ENCODE results near the gene GSTO1.

Gene GSTO1

DNA sequence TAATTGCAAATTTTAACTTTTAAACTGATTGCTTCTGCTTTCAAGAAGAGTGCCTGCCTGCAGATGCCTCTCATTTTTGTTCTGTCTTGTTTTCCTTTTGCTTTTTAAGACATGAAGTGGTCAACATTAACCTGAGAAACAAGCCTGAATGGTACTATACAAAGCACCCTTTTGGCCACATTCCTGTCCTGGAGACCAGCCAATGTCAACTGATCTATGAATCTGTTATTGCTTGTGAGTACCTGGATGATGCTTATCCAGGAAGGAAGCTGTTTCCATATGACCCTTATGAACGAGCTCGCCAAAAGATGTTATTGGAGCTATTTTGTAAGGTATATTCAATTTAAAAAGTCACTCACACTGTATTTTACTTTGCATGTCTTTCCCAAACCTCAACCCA, 23.1 kb downstream of the GSTO1 start:
- DNase-seq (ENCODE audit: extremely low read depth, low read depth), result no peak
- TF ChIP-seq, protein P1, sequence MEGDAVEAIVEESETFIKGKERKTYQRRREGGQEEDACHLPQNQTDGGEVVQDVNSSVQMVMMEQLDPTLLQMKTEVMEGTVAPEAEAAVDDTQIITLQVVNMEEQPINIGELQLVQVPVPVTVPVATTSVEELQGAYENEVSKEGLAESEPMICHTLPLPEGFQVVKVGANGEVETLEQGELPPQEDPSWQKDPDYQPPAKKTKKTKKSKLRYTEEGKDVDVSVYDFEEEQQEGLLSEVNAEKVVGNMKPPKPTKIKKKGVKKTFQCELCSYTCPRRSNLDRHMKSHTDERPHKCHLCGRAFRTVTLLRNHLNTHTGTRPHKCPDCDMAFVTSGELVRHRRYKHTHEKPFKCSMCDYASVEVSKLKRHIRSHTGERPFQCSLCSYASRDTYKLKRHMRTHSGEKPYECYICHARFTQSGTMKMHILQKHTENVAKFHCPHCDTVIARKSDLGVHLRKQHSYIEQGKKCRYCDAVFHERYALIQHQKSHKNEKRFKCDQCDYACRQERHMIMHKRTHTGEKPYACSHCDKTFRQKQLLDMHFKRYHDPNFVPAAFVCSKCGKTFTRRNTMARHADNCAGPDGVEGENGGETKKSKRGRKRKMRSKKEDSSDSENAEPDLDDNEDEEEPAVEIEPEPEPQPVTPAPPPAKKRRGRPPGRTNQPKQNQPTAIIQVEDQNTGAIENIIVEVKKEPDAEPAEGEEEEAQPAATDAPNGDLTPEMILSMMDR (IDR thresholded peaks at IDR 0.05; ENCODE audit: low read depth, low read length), result no peak

- TF ChIP-seq, protein P1 (IDR thresholded peaks at IDR 0.05; ENCODE audit: low read depth, low read length), result no peak
- no peak for DNase-seq (ENCODE audit: extremely low read depth, low read depth)
These were observed 25.0 kb downstream of the GSTO1 start for GRCh38 chr10:104279550-104280259.

GRCh38 chr10:104281694-104282093, 27.0 kb downstream of the GSTO1 start:
- DNase-seq (ENCODE audit: extremely low read depth, low read depth), result no peak
- TF ChIP-seq, protein P1 (IDR thresholded peaks at IDR 0.05; ENCODE audit: low read depth, low read length), result no peak

DNA sequence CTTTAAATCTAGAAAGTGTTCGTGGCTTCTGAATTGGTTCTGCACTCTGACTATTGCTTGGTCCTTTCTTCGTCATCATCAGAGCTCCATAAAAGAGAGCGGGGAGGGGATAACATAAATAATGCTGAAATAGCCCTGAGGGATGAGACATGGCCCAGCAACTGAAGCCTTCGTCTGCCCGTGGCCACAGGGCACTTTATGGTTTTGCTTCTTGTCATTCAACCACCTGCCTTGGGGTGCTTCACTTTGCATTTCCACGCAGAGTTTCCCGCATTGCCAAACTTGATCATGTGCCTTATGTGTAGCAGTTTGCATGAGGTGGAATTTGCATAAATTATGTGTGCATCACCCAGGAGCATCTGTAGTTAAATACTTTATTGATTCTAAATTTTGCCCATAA, 30.2 kb downstream of the GSTO1 start:
- TF ChIP-seq, protein P1 (IDR thresholded peaks at IDR 0.05; ENCODE audit: low read depth, low read length), result no peak

DNA sequence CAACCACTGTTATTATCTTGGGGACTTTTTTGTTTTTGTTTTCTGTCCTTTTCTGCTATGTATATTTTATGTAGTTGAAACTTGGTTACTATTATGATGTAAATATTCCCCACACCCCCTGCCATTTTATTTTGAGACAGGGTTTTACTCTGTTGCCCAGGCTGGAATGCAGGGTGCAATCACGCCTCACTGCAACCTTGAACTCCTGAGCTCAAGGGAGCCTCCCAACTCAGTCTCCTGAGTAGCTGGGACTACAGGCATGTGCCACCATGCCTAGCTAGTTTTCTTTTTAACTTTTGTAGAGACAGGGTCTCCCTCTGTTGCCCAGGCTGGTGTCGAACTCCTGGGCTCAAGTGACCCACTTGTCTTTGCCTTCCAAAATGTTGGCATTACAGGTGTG, 32.2 kb downstream of the GSTO1 start:
- no peak for DNase-seq (ENCODE audit: extremely low read depth, low read depth)

More for the DNA sequence above, 30.2 kb downstream of the GSTO1 start:
- DNase-seq (ENCODE audit: extremely low read depth, low read depth), result no peak

DNA sequence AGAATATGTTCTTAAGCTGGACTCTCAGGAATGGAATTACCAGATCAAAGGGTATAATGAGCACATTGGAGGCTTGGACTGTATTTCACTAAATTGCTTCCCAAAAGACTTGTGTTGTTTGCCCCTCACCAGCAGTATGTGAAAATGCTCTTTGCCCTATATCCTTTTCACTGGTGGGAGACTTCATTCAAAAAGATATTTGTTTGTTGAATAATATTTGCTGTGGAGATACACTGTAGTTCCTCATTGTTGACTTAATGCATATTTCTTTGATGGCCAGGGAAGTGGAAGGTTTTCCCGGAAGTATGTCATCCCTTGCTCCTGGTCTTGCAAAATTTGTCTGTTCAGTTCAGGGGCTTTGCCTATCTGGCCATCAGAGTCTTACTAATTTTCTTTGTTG, 33.7 kb downstream of the GSTO1 start:
- DNase-seq (ENCODE audit: extremely low read depth, low read depth), result no peak
- TF ChIP-seq, protein P1 (IDR thresholded peaks at IDR 0.05; ENCODE audit: low read depth, low read length), result no peak

More for the DNA sequence above, 32.2 kb downstream of the GSTO1 start:
- TF ChIP-seq, protein P1 (IDR thresholded peaks at IDR 0.05; ENCODE audit: low read depth, low read length), result no peak

- DNase-seq (ENCODE audit: extremely low read depth, low read depth), result peak; percentile 62
- TF ChIP-seq, protein P1 (IDR thresholded peaks at IDR 0.05; ENCODE audit: low read depth, low read length), result no peak; the same call in none of the 2 replicates
These were observed 36.8 kb downstream of the GSTO1 start for GRCh38 chr10:104291439-104291951.
